Fibroblast of skin of left biceps (primary cell): ENCODE results near the gene DLGAP1.

Experiments
- DNase-seq, 2 experiments: peaks; one replicate each; pipeline ENCODE4 v3.0.0-alpha.2; 2013; ENCODE audit warnings: low read depth in 2 of 2

The DLGAP1 gene

GRCh38 chr18:3692691-3693090 lies 762.4 kb downstream of the DLGAP1 start:
- DNase-seq = no peak

- DNase-seq = no peak
These were observed 762.9 kb downstream of the DLGAP1 start for GRCh38 chr18:3692113-3692621.

GRCh38 chr18:3691705-3692104 lies 763.4 kb downstream of the DLGAP1 start:
- DNase-seq = no peak

- DNase-seq = no peak
These were observed 764.4 kb downstream of the DLGAP1 start for GRCh38 chr18:3690764-3691066.

GRCh38 chr18:3689986-3690763 lies 764.9 kb downstream of the DLGAP1 start:
- no peak for DNase-seq

- no peak for DNase-seq
These were observed 766.0 kb downstream of the DLGAP1 start for GRCh38 chr18:3689091-3689490.

GRCh38 chr18:3688690-3689089 lies 766.4 kb downstream of the DLGAP1 start:
- DNase-seq = peak; percentile 99

- DNase-seq = no peak
These were observed 771.6 kb downstream of the DLGAP1 start for GRCh38 chr18:3683483-3683882.

- DNase-seq = no peak
These were observed 773.0 kb downstream of the DLGAP1 start for GRCh38 chr18:3682061-3682460.

- no peak for DNase-seq
These were observed 775.9 kb downstream of the DLGAP1 start for GRCh38 chr18:3679241-3679640.

GRCh38 chr18:3675994-3676393 lies 779.1 kb downstream of the DLGAP1 start:
- no peak for DNase-seq

- DNase-seq = no peak
These were observed 779.7 kb downstream of the DLGAP1 start for GRCh38 chr18:3675446-3675845.

- DNase-seq = no peak
These were observed 783.9 kb downstream of the DLGAP1 start for GRCh38 chr18:3671176-3671575.

GRCh38 chr18:3669376-3669775 lies 785.7 kb downstream of the DLGAP1 start:
- DNase-seq = no peak

GRCh38 chr18:3667255-3668137 lies 787.6 kb downstream of the DLGAP1 start:
- DNase-seq = no peak

GRCh38 chr18:3666526-3667254 lies 788.4 kb downstream of the DLGAP1 start:
- no peak for DNase-seq

- peak; percentile 58 for DNase-seq
These were observed 789.2 kb downstream of the DLGAP1 start for GRCh38 chr18:3665780-3666525.

GRCh38 chr18:3665204-3665603 lies 789.9 kb downstream of the DLGAP1 start:
- no peak for DNase-seq

- DNase-seq = no peak
These were observed 790.4 kb downstream of the DLGAP1 start for GRCh38 chr18:3664563-3665178.

- no peak for DNase-seq
These were observed 791.1 kb downstream of the DLGAP1 start for GRCh38 chr18:3663870-3664512.

- DNase-seq = no peak
These were observed 793.1 kb downstream of the DLGAP1 start for GRCh38 chr18:3661989-3662388.
